ENCODE measurements around the gene OSBPL9. TPM values are rescaled to one million over a fixed set of nuclear protein-coding genes. Genes with fewer than 3 reads are reported as not detected.

The OSBPL9 gene
- total RNA-seq, 4 donors from 2014 or later = 95.6 to 272 (median 128) TPM

GRCh38 chr1:51618715-51619114 is 1.8 kb downstream of the OSBPL9 start:
- no peaks in the 10 kb centered on the region for H3K27me3 ChIP-seq
- DNase-seq = no peak
- H3K27ac ChIP-seq = no peak overlapping the region
- H3K36me3 ChIP-seq = no peaks in the 10 kb centered on the region
- H3K4me3 ChIP-seq (replicated peaks in 1 of 3) = no peak overlapping the region
- H3K9me3 ChIP-seq = no peaks in the 10 kb centered on the region
- peaks cover 17 to 26% of the 10 kb centered on the region in 2 donors for H3K4me1 ChIP-seq
- intact Hi-C loops (cut with DNase I) = loop anchor here (10.0 kb wide), 1 partner anchor 146 kb away; no protein-coding TSS in a partner anchor
- no peak for TF ChIP-seq POLR2A (IDR thresholded peaks at IDR 0.05)
- TF ChIP-seq CTCF (IDR thresholded peaks at IDR 0.05) = no peak
- 86 to 89% methylated on average over 1 of the region's 1 CpG for WGBS, 2 donors

- no peaks in the 10 kb centered on the region for H3K9me3 ChIP-seq
- TF ChIP-seq POLR2A (IDR thresholded peaks at IDR 0.05) (no peak), CTCF (IDR thresholded peaks at IDR 0.05) (no peak)
- intact Hi-C loops (cut with DNase I) = no loop called here
- H3K36me3 ChIP-seq = no peaks in the 10 kb centered on the region
- H3K4me1 ChIP-seq = peaks cover 17 to 29% of the 10 kb centered on the region in 2 donors
- H3K27me3 ChIP-seq = no peaks in the 10 kb centered on the region
- H3K4me3 ChIP-seq (replicated peaks in 1 of 3) = no peak overlapping the region
- no peak for DNase-seq
- H3K27ac ChIP-seq = no peak overlapping the region
- WGBS, 2 donors = 86 to 91% methylated on average over 1 of the region's 1 CpG
Measured at GRCh38 chr1:51620470-51620869, 3.6 kb downstream of the OSBPL9 start.

- Histone ChIP-seq H3K27me3 (no peaks in the 10 kb centered on the region), H3K36me3 (no peaks in the 10 kb centered on the region), H3K4me1 (peaks cover 17 to 29% of the 10 kb centered on the region in 2 donors), H3K27ac (no peak overlapping the region), H3K9me3 (no peaks in the 10 kb centered on the region), H3K4me3 (replicated peaks in 1 of 3) (no peak overlapping the region)
- peak in 1 of 2 donors; percentile 3 for DNase-seq
- intact Hi-C loops (cut with DNase I) = no loop called here
- WGBS, 2 donors = 82 to 87% methylated on average over 7 of the region's 7 CpGs
- TF ChIP-seq CTCF (IDR thresholded peaks at IDR 0.05) (no peak), POLR2A (IDR thresholded peaks at IDR 0.05) (no peak)
Measured at GRCh38 chr1:51621161-51621560, 4.3 kb downstream of the OSBPL9 start.

- Histone ChIP-seq H3K36me3 (no peaks in the 10 kb centered on the region), H3K9me3 (no peaks in the 10 kb centered on the region), H3K27me3 (no peaks in the 10 kb centered on the region), H3K4me1 (peaks cover 15 to 29% of the 10 kb centered on the region in 2 donors), H3K4me3 (replicated peaks in 1 of 3) (no peak overlapping the region), H3K27ac (no peak overlapping the region)
- intact Hi-C loops (cut with DNase I) = no loop called here
- DNase-seq = no peak
- no peak for TF ChIP-seq POLR2A (IDR thresholded peaks at IDR 0.05)
- no peak for TF ChIP-seq CTCF (IDR thresholded peaks at IDR 0.05)
- 84 to 89% methylated on average over 2 of the region's 2 CpGs for WGBS, 2 donors
Measured at GRCh38 chr1:51621841-51622454, 5.1 kb downstream of the OSBPL9 start.

GRCh38 chr1:51622455-51622913 is 5.6 kb downstream of the OSBPL9 start:
- no peaks in the 10 kb centered on the region for H3K9me3 ChIP-seq
- TF ChIP-seq CTCF (IDR thresholded peaks at IDR 0.05) (no peak), POLR2A (IDR thresholded peaks at IDR 0.05) (no peak)
- H3K27ac ChIP-seq = peak overlapping the region in 2 of 3 donors; percentile 17 to 47
- no peak overlapping the region for H3K4me3 ChIP-seq (replicated peaks in 1 of 3)
- no peaks in the 10 kb centered on the region for H3K36me3 ChIP-seq
- DNase-seq = peak; percentile 65 to 70
- H3K4me1 ChIP-seq = peaks cover 15 to 29% of the 10 kb centered on the region in 2 donors
- H3K27me3 ChIP-seq = no peaks in the 10 kb centered on the region
- 26 to 33% methylated on average over 2 of the region's 2 CpGs for WGBS, 2 donors
- intact Hi-C loops (cut with DNase I) = no loop called here
